ENCODE results near the gene ZCCHC8. TPM values are rescaled to one million over a fixed set of nuclear protein-coding genes. Genes with fewer than 3 reads are reported as not detected.
"Not testable (repeated sequence)": the region's sequence is repeated elsewhere in the genome, so short reads cannot be mapped to it uniquely, and the experiment has no call there.

ZCCHC8 gene
- total RNA-seq, 2 donors from 2014 or later: 26.2 to 26.3 TPM

- Mint-ChIP-seq H3K27me3 (ENCODE audit: insufficient read depth) (no peaks in the 10 kb centered on the region), H3K4me3 (no peak overlapping the region), H3K4me1 (peaks cover 8% of the 10 kb centered on the region), H3K36me3 (ENCODE audit: low read depth) (peaks cover 28% of the 10 kb centered on the region), H3K9me3 (no peaks in the 10 kb centered on the region), H3K27ac (no peak overlapping the region)
- Histone ChIP-seq H3K27me3 (ENCODE audit: control insufficient read depth, insufficient read depth, low read length, poor library complexity, severe bottlenecking) (no peaks in the 10 kb centered on the region), H3K36me3 (ENCODE audit: control insufficient read depth, insufficient read depth, low read length) (peaks cover 51% of the 10 kb centered on the region), H3K9ac (ENCODE audit: extremely low read depth, low read length, poor library complexity, severe bottlenecking) (no peak overlapping the region), H3K4me1 (ENCODE audit: control insufficient read depth, insufficient read depth, low read length) (no peaks in the 10 kb centered on the region), H3K4me3 (ENCODE audit: low read length) (no peak overlapping the region), H3K27ac (ENCODE audit: low read depth, low read length) (no peak overlapping the region), H3K9me3 (ENCODE audit: control insufficient read depth, low read length) (no peaks in the 10 kb centered on the region)
- no peak for DNase-seq
- TF ChIP-seq CTCF (conservative IDR thresholded peaks at IDR 0.05): no peak
- WGBS, 2 experiments (ENCODE audit: insufficient coverage in 1 of 2, insufficient read length in 1 of 2): 91 to 94% methylated on average over 6 to 7 of the region's 7 CpGs
Observed at GRCh38 chr12:122495258-122495657, 5.5 kb downstream of the ZCCHC8 start.

- not testable (repeated sequence) for DNase-seq; H3K27me3 Mint-ChIP-seq (ENCODE audit: insufficient read depth); H3K27ac ChIP-seq (ENCODE audit: low read depth, low read length); H3K9me3 ChIP-seq (ENCODE audit: control insufficient read depth, low read length); H3K9me3 Mint-ChIP-seq; H3K4me1 Mint-ChIP-seq; H3K9ac ChIP-seq (ENCODE audit: extremely low read depth, low read length, poor library complexity, severe bottlenecking); H3K4me3 Mint-ChIP-seq; H3K4me1 ChIP-seq (ENCODE audit: control insufficient read depth, insufficient read depth, low read length); H3K27ac Mint-ChIP-seq; H3K27me3 ChIP-seq (ENCODE audit: control insufficient read depth, insufficient read depth, low read length, poor library complexity, severe bottlenecking); H3K4me3 ChIP-seq (ENCODE audit: low read length)
- 67 to 100% methylated on average over 1 to 3 of the region's 6 CpGs for WGBS, 2 experiments (ENCODE audit: insufficient coverage in 1 of 2, insufficient read length in 1 of 2)
- peaks cover 43% of the 10 kb centered on the region for H3K36me3 Mint-ChIP-seq (ENCODE audit: low read depth)
- peaks cover 68% of the 10 kb centered on the region for H3K36me3 ChIP-seq (ENCODE audit: control insufficient read depth, insufficient read depth, low read length)
Observed at GRCh38 chr12:122493222-122493621, 7.5 kb downstream of the ZCCHC8 start.

- no peaks in the 10 kb centered on the region for H3K4me1 Mint-ChIP-seq
- H3K27ac ChIP-seq (ENCODE audit: low read depth, low read length): no peak overlapping the region
- H3K9me3 Mint-ChIP-seq: no peaks in the 10 kb centered on the region
- no peaks in the 10 kb centered on the region for H3K9me3 ChIP-seq (ENCODE audit: control insufficient read depth, low read length)
- no peaks in the 10 kb centered on the region for H3K27me3 Mint-ChIP-seq (ENCODE audit: insufficient read depth)
- no peak overlapping the region for H3K27ac Mint-ChIP-seq
- H3K9ac ChIP-seq (ENCODE audit: extremely low read depth, low read length, poor library complexity, severe bottlenecking): no peak overlapping the region
- TF ChIP-seq CTCF (conservative IDR thresholded peaks at IDR 0.05): no peak
- peaks cover 75% of the 10 kb centered on the region for H3K36me3 ChIP-seq (ENCODE audit: control insufficient read depth, insufficient read depth, low read length)
- H3K36me3 Mint-ChIP-seq (ENCODE audit: low read depth): peaks cover 51% of the 10 kb centered on the region
- H3K27me3 ChIP-seq (ENCODE audit: control insufficient read depth, insufficient read depth, low read length, poor library complexity, severe bottlenecking): no peaks in the 10 kb centered on the region
- WGBS, 2 experiments (ENCODE audit: insufficient coverage in 1 of 2, insufficient read length in 1 of 2): 95 to 100% methylated on average over 2 of the region's 2 CpGs
- no peak overlapping the region for H3K4me3 Mint-ChIP-seq
- no peak overlapping the region for H3K4me3 ChIP-seq (ENCODE audit: low read length)
- no peaks in the 10 kb centered on the region for H3K4me1 ChIP-seq (ENCODE audit: control insufficient read depth, insufficient read depth, low read length)
- DNase-seq: no peak
Observed at GRCh38 chr12:122491991-122492390, 8.7 kb downstream of the ZCCHC8 start.

- no peaks in the 10 kb centered on the region for H3K27me3 ChIP-seq (ENCODE audit: control insufficient read depth, insufficient read depth, low read length, poor library complexity, severe bottlenecking)
- H3K4me1 ChIP-seq (ENCODE audit: control insufficient read depth, insufficient read depth, low read length): no peaks in the 10 kb centered on the region
- H3K9ac ChIP-seq (ENCODE audit: extremely low read depth, low read length, poor library complexity, severe bottlenecking): no peak overlapping the region
- Mint-ChIP-seq H3K36me3 (ENCODE audit: low read depth) (peaks cover 58% of the 10 kb centered on the region), H3K4me3 (no peak overlapping the region), H3K4me1 (no peaks in the 10 kb centered on the region), H3K9me3 (no peaks in the 10 kb centered on the region), H3K27ac (no peak overlapping the region), H3K27me3 (ENCODE audit: insufficient read depth) (no peaks in the 10 kb centered on the region)
- H3K36me3 ChIP-seq (ENCODE audit: control insufficient read depth, insufficient read depth, low read length): peaks cover 77% of the 10 kb centered on the region
- H3K4me3 ChIP-seq (ENCODE audit: low read length): no peak overlapping the region
- no peak overlapping the region for H3K27ac ChIP-seq (ENCODE audit: low read depth, low read length)
- WGBS, 2 experiments (ENCODE audit: insufficient coverage in 1 of 2, insufficient read length in 1 of 2): 92 to 97% methylated on average over 2 of the region's 2 CpGs
- H3K9me3 ChIP-seq (ENCODE audit: control insufficient read depth, low read length): no peaks in the 10 kb centered on the region
- no peak for TF ChIP-seq CTCF (conservative IDR thresholded peaks at IDR 0.05)
- DNase-seq: no peak
Observed at GRCh38 chr12:122489038-122489437, 11.7 kb downstream of the ZCCHC8 start.

GRCh38 chr12:122487807-122488206 is 12.9 kb downstream of the ZCCHC8 start:
- not testable (repeated sequence) for H3K4me3 ChIP-seq (ENCODE audit: low read length); H3K9me3 ChIP-seq (ENCODE audit: control insufficient read depth, low read length); H3K27me3 ChIP-seq (ENCODE audit: control insufficient read depth, insufficient read depth, low read length, poor library complexity, severe bottlenecking); H3K27me3 Mint-ChIP-seq (ENCODE audit: insufficient read depth); DNase-seq; H3K4me1 Mint-ChIP-seq; H3K9ac ChIP-seq (ENCODE audit: extremely low read depth, low read length, poor library complexity, severe bottlenecking); H3K4me3 Mint-ChIP-seq; H3K9me3 Mint-ChIP-seq; H3K4me1 ChIP-seq (ENCODE audit: control insufficient read depth, insufficient read depth, low read length); H3K27ac Mint-ChIP-seq; H3K27ac ChIP-seq (ENCODE audit: low read depth, low read length)
- peaks cover 82% of the 10 kb centered on the region for H3K36me3 ChIP-seq (ENCODE audit: control insufficient read depth, insufficient read depth, low read length)
- H3K36me3 Mint-ChIP-seq (ENCODE audit: low read depth): peaks cover 66% of the 10 kb centered on the region
- WGBS, 2 experiments (ENCODE audit: insufficient coverage in 1 of 2, insufficient read length in 1 of 2): 91 to 98% methylated on average over 3 of the region's 3 CpGs
